SK-N-SH (cell line): ENCODE data around the gene RABL6. TPM values are rescaled to one million over a fixed set of nuclear protein-coding genes. Genes with fewer than 3 reads are reported as not detected.

Experiments used
- CTCF ChIA-PET: fragments of 300-600, 350-600 bp; formaldehyde crosslinking; extraction: SDS; loops from one replicate; lab custom pipeline; 2021; lab: Yijun Ruan, JAX
- POLR2A ChIA-PET: fragments of 350-600 bp; sonication (Branson Sonifier 250); formaldehyde crosslinking; extraction: SDS; loops from one replicate; lab custom pipeline; 2020; ENCODE audit warnings: antibody characterized with exemption, inconsistent platforms; lab: Yijun Ruan, JAX
- DNase-seq: peaks from one replicate; pipeline ENCODE4 v3.0.0; 2012
- H2AFZ ChIP-seq: fragments of 200-600 bp; sonication (generic); 2 replicates; pipeline ENCODE4 v1.8.1; 2016; ENCODE audit warnings: antibody characterized with exemption, mild to moderate bottlenecking, low read depth
- H3F3A ChIP-seq: fragments of 200-600 bp; sonication (generic); replicated peaks from 2 replicates; pipeline ENCODE3; 2016; ENCODE audit warnings: antibody characterized with exemption, mild to moderate bottlenecking; ENCODE audit not compliant: insufficient read depth
- H3K27ac ChIP-seq, 2 experiments: fragments of 200-500 bp in 1 of 2; fragments of 200-600 bp in 1 of 2; sonication (Bioruptor generic) in 1 of 2; sonication (generic), shearing (Covaris generic) in 1 of 2; 2 replicates each; pipeline versions ENCODE4 v1.5.1 to v1.6.1; 2014 to 2016; ENCODE audit warnings: low read depth in 2 of 2, inconsistent platforms in 1 of 2, low read length in 1 of 2, mild to moderate bottlenecking in 1 of 2, mixed read lengths in 1 of 2
- H3K27me3 ChIP-seq: fragments of 200-600 bp; sonication (generic), shearing (Covaris generic); 2 replicates; pipeline ENCODE4 v1.6.1; 2016; ENCODE audit warnings: mixed run types; ENCODE audit not compliant: insufficient read depth
- H3K36me3 ChIP-seq, 2 experiments: fragments of 200-500 bp in 1 of 2; fragments of 200-600 bp in 1 of 2; sonication (Bioruptor generic) in 1 of 2; sonication (generic) in 1 of 2; replicated peaks in 1 of 2; 2 replicates each; pipeline versions ENCODE3 to v1.5.1; 2014 to 2016; ENCODE audit warnings: low read length in 1 of 2, mild to moderate bottlenecking in 1 of 2; ENCODE audit not compliant: insufficient read depth in 2 of 2, control insufficient read depth in 1 of 2
- H3K4me1 ChIP-seq, 2 experiments: fragments of 200-500 bp in 1 of 2; fragments of 200-600 bp in 1 of 2; sonication (Bioruptor generic) in 1 of 2; sonication (generic), shearing (Covaris generic) in 1 of 2; 2 replicates each; pipeline versions ENCODE4 v1.5.1 to v1.6.1; 2014 to 2016; ENCODE audit warnings: low read depth in 1 of 2, low read length in 1 of 2, mixed run types in 1 of 2; ENCODE audit not compliant: insufficient read depth in 2 of 2, control insufficient read depth in 1 of 2
- H3K4me2 ChIP-seq: fragments of 200-600 bp; sonication (generic), shearing (Covaris generic); 2 replicates; pipeline ENCODE4 v1.6.1; 2017; ENCODE audit warnings: mixed run types
- H3K4me3 ChIP-seq, 2 experiments: fragments of 200-500 bp in 1 of 2; fragments of 200-600 bp in 1 of 2; sonication (Bioruptor generic) in 1 of 2; sonication (generic), shearing (Covaris generic) in 1 of 2; 2 replicates each; pipeline versions ENCODE4 v1.5.1 to v1.8.1; 2014 to 2016; ENCODE audit warnings: low read depth in 2 of 2, inconsistent platforms in 1 of 2, low read length in 1 of 2, mild to moderate bottlenecking in 1 of 2, mixed read lengths in 1 of 2, moderate library complexity in 1 of 2
- H3K79me2 ChIP-seq: fragments of 200-600 bp; sonication (generic); 2 replicates; pipeline ENCODE4 v1.8.1; 2017; ENCODE audit warnings: mild to moderate bottlenecking; ENCODE audit not compliant: insufficient read depth
- H3K9ac ChIP-seq: fragments of 200-600 bp; sonication (generic); 2 replicates; pipeline ENCODE4 v1.6.1; 2017; ENCODE audit warnings: mixed run types
- H3K9me2 ChIP-seq: fragments of 200-600 bp; sonication (generic); 2 replicates; pipeline ENCODE4 v1.6.1; 2017; ENCODE audit warnings: mixed run types
- H3K9me3 ChIP-seq: fragments of 200-600 bp; sonication (generic); 2 replicates; pipeline ENCODE4 v1.6.1; 2017; ENCODE audit warnings: mixed run types, mild to moderate bottlenecking, moderate library complexity
- H4K20me1 ChIP-seq: fragments of 200-600 bp; sonication (generic); 2 replicates; pipeline ENCODE4 v1.6.1; 2017; ENCODE audit warnings: mild to moderate bottlenecking, mixed run types; ENCODE audit not compliant: insufficient read depth
- CHD2 ChIP-seq: fragments of 150-350 bp; IDR thresholded peaks from 2 replicates; pipeline ENCODE4 v1.6.1; 2018; ENCODE audit warnings: low read length; ENCODE audit not compliant: partially characterized antibody
- EP300 ChIP-seq, 2 experiments: IDR thresholded peaks; 2 replicates each; pipeline versions ENCODE4 v1.4.0 to v1.6.1; 2012; ENCODE audit warnings: borderline replicate concordance in 1 of 2, low read depth in 1 of 2, low read length in 1 of 2
- EZH2phosphoT487 ChIP-seq: fragments of 200-600 bp; sonication (generic); IDR thresholded peaks from 2 replicates; pipeline ENCODE4 v1.6.1; 2017; ENCODE audit warnings: low read depth, mixed run types, mild to moderate bottlenecking, antibody characterized with exemption, moderate library complexity, borderline replicate concordance
- FOXM1 ChIP-seq: IDR thresholded peaks from 2 replicates; pipeline ENCODE4 v1.4.0; 2012; ENCODE audit warnings: low read depth, mild to moderate bottlenecking
- GATA2 ChIP-seq: sonication (generic); formaldehyde crosslinking; IDR thresholded peaks from 2 replicates; pipeline ENCODE4 v1.5.0; 2020; ENCODE audit warnings: mild to moderate bottlenecking, missing genetic modification reagents
- JUND ChIP-seq: IDR thresholded peaks from 2 replicates; pipeline ENCODE4 v1.4.0; 2012
- MXI1 ChIP-seq: IDR thresholded peaks from 2 replicates; pipeline ENCODE4 v1.6.1; 2012; ENCODE audit warnings: mild to moderate bottlenecking, low read depth, low read length, improper control_type of control experiment
- NFIC ChIP-seq: IDR thresholded peaks from 2 replicates; pipeline ENCODE4 v1.4.0; 2012; ENCODE audit warnings: borderline replicate concordance
- POLR2AphosphoS5 ChIP-seq: IDR thresholded peaks from 2 replicates; pipeline ENCODE4 v1.6.1; 2012; ENCODE audit warnings: low read depth, low read length
- RAD21 ChIP-seq: IDR thresholded peaks from 2 replicates; pipeline ENCODE4 v1.6.1; 2012; ENCODE audit warnings: mild to moderate bottlenecking, low read length
- RCOR1 ChIP-seq: fragments of 150-350 bp; IDR thresholded peaks from 2 replicates; pipeline ENCODE4 v1.6.1; 2017; ENCODE audit warnings: antibody characterized with exemption, low read length
- SIN3A ChIP-seq: IDR thresholded peaks from 2 replicates; pipeline ENCODE4 v1.6.1; 2012; ENCODE audit warnings: low read depth, mild to moderate bottlenecking, low read length, moderate library complexity, borderline replicate concordance
- SMC3 ChIP-seq: IDR thresholded peaks from 2 replicates; pipeline ENCODE4 v1.6.1; 2012; ENCODE audit warnings: low read depth, low read length, improper control_type of control experiment
- TAF1 ChIP-seq: IDR thresholded peaks from 2 replicates; pipeline ENCODE4 v1.6.1; 2012; ENCODE audit warnings: low read depth, mild to moderate bottlenecking, low read length, moderate library complexity, borderline replicate concordance
- TCF12 ChIP-seq: IDR thresholded peaks from 2 replicates; pipeline ENCODE4 v1.4.0; 2012
- YY1 ChIP-seq: IDR thresholded peaks from 2 replicates; pipeline ENCODE4 v1.4.0; 2012; ENCODE audit warnings: low read depth, mild to moderate bottlenecking
- WGBS: methylation state at CpG from one replicate; pipeline ENCODE4 v1.1.6; 2017; ENCODE audit warnings: low lambda C conversion rate; 5-methylcytosine and 5-hydroxymethylcytosine counted together
- polyA plus RNA-seq, 3 experiments: library from polyadenylated mRNA; depleted of rRNA; stranded (reverse); fragments of >200 nt; gene quantifications; 2 replicates each; pipeline ENCODE4 v1.2.3, GENCODE V29; 2012
- TF ChIP-seq, protein P1 (sequence below): fragments of 150-350 bp; IDR thresholded peaks from 2 replicates; pipeline ENCODE4 v1.6.1; 2017; ENCODE audit warnings: antibody characterized with exemption, low read length, low read depth, borderline replicate concordance
- TF ChIP-seq, protein P2 (sequence below): IDR thresholded peaks from 2 replicates; pipeline ENCODE4 v1.6.1; 2012; ENCODE audit warnings: mild to moderate bottlenecking, low read depth, low read length, moderate library complexity
- TF ChIP-seq, protein P3 (sequence below): IDR thresholded peaks from 2 replicates; pipeline ENCODE4 v1.4.0; 2012; ENCODE audit warnings: low read depth, borderline replicate concordance
- TF ChIP-seq, protein P4 (sequence below): fragments of 200-600 bp; sonication (generic); IDR thresholded peaks from 2 replicates; pipeline ENCODE4 v1.6.1; 2017; ENCODE audit warnings: antibody characterized with exemption, mild to moderate bottlenecking, moderate library complexity
- TF ChIP-seq, protein P5 (sequence below): IDR thresholded peaks from 2 replicates; pipeline ENCODE4; 2012
- TF ChIP-seq, protein P6 (sequence below): fragments of 150-350 bp; IDR thresholded peaks from 2 replicates; pipeline ENCODE4 v1.6.1; 2016; ENCODE audit warnings: mild to moderate bottlenecking, low read depth, low read length

Gene RABL6
- polyA plus RNA-seq, 1 of the 3 experiments (the other 2 are of a cell fraction): 43.6 TPM

DNA sequence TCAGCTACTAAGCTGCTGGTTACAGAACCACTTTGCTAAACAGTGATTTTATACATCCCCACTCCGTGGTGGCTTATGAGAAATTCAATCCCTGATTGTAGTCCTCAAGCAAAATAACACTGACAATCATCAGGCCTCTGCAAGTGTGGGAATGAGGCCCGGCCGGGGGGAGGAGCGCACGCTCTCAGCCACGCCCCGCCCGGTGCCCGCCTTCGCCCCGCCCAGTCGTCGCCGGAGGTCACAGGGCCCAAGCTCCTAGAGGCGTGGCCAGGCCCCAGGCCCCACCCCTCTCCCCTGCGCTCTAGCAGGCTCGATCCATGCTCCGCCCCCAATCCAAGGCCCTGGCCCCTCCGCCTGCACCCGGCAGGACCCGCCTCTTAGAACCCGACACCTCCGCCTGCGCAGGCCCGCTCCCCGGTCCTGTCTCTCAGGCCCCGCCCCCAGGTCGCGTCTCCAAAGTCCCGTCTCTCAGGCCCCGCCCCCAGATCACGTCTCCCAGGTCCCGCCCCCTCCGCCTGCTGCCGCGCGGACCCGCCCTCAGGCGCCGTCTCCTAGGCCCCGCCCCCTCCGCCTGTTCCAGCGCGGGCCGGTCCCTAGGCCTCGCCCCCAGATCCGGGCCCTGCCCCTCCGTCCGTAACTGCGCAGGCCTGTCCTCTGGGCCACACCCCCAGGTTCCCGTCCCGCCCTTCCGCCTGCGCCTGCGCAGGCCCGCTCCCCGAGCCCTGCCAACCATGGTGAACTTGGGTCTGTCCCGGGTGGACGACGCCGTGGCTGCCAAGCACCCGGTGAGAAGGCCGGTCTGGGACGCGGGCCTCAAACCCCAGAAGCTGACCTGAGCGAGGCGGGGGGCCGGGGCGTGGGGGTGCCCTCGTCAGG is 16.9 kb upstream of the RABL6 start, which contains the start of gene TMEM141:
TSS of gene TMEM141 (plus strand) at position 705 of the 876 bp plus-strand sequence. CDS start at position 732, 27 bp downstream.
- POLR2A ChIA-PET: interaction anchor here (1.0 kb wide), 1 partner anchor 10 kb away, joined by 3 read pairs; no protein-coding TSS in a partner anchor
- 0% methylated on average over 18 of the region's 70 CpGs for WGBS
- no peaks in the 10 kb centered on the region for H3K9me3 ChIP-seq
- TF ChIP-seq RAD21 (no peak), TAF1 (peak; percentile 67), EP300 (IDR thresholded peaks at IDR 0.05; ENCODE audit: borderline replicate concordance in 1 of 2, low read depth in 1 of 2, low read length in 1 of 2) (0 out of 4 replicates have a peak, but pooled peaks of 1 of the 2 experiments have one; percentile 23), SMC3 (no peak), YY1 (no peak), NFIC (no peak), RCOR1 (0 out of 2 replicates have a peak, but pooled peaks have one; percentile 14), MXI1 (peak; percentile 39; the same call in 1 of the 2 replicates), GATA2 (CRISPR knock-in tag) (no peak), EZH2phosphoT487 (no peak), SIN3A (no peak; the same call in 1 of the 2 replicates), FOXM1 (no peak), TCF12 (no peak), POLR2AphosphoS5 (peak; percentile 87), JUND (no peak), CHD2 (peak; percentile 18)
- TF ChIP-seq, protein P1, sequence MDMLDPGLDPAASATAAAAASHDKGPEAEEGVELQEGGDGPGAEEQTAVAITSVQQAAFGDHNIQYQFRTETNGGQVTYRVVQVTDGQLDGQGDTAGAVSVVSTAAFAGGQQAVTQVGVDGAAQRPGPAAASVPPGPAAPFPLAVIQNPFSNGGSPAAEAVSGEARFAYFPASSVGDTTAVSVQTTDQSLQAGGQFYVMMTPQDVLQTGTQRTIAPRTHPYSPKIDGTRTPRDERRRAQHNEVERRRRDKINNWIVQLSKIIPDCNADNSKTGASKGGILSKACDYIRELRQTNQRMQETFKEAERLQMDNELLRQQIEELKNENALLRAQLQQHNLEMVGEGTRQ: no peak
- TF ChIP-seq, protein P2, sequence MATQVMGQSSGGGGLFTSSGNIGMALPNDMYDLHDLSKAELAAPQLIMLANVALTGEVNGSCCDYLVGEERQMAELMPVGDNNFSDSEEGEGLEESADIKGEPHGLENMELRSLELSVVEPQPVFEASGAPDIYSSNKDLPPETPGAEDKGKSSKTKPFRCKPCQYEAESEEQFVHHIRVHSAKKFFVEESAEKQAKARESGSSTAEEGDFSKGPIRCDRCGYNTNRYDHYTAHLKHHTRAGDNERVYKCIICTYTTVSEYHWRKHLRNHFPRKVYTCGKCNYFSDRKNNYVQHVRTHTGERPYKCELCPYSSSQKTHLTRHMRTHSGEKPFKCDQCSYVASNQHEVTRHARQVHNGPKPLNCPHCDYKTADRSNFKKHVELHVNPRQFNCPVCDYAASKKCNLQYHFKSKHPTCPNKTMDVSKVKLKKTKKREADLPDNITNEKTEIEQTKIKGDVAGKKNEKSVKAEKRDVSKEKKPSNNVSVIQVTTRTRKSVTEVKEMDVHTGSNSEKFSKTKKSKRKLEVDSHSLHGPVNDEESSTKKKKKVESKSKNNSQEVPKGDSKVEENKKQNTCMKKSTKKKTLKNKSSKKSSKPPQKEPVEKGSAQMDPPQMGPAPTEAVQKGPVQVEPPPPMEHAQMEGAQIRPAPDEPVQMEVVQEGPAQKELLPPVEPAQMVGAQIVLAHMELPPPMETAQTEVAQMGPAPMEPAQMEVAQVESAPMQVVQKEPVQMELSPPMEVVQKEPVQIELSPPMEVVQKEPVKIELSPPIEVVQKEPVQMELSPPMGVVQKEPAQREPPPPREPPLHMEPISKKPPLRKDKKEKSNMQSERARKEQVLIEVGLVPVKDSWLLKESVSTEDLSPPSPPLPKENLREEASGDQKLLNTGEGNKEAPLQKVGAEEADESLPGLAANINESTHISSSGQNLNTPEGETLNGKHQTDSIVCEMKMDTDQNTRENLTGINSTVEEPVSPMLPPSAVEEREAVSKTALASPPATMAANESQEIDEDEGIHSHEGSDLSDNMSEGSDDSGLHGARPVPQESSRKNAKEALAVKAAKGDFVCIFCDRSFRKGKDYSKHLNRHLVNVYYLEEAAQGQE: no peak
- TF ChIP-seq, protein P3, sequence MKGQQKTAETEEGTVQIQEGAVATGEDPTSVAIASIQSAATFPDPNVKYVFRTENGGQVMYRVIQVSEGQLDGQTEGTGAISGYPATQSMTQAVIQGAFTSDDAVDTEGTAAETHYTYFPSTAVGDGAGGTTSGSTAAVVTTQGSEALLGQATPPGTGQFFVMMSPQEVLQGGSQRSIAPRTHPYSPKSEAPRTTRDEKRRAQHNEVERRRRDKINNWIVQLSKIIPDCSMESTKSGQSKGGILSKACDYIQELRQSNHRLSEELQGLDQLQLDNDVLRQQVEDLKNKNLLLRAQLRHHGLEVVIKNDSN: no peak; the same call in 1 of the 2 replicates
- TF ChIP-seq, protein P4, sequence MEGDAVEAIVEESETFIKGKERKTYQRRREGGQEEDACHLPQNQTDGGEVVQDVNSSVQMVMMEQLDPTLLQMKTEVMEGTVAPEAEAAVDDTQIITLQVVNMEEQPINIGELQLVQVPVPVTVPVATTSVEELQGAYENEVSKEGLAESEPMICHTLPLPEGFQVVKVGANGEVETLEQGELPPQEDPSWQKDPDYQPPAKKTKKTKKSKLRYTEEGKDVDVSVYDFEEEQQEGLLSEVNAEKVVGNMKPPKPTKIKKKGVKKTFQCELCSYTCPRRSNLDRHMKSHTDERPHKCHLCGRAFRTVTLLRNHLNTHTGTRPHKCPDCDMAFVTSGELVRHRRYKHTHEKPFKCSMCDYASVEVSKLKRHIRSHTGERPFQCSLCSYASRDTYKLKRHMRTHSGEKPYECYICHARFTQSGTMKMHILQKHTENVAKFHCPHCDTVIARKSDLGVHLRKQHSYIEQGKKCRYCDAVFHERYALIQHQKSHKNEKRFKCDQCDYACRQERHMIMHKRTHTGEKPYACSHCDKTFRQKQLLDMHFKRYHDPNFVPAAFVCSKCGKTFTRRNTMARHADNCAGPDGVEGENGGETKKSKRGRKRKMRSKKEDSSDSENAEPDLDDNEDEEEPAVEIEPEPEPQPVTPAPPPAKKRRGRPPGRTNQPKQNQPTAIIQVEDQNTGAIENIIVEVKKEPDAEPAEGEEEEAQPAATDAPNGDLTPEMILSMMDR: no peak
- TF ChIP-seq, protein P5, sequence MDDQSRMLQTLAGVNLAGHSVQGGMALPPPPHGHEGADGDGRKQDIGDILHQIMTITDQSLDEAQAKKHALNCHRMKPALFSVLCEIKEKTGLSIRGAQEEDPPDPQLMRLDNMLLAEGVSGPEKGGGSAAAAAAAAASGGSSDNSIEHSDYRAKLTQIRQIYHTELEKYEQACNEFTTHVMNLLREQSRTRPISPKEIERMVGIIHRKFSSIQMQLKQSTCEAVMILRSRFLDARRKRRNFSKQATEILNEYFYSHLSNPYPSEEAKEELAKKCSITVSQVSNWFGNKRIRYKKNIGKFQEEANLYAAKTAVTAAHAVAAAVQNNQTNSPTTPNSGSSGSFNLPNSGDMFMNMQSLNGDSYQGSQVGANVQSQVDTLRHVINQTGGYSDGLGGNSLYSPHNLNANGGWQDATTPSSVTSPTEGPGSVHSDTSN: no peak
- TF ChIP-seq, protein P6, sequence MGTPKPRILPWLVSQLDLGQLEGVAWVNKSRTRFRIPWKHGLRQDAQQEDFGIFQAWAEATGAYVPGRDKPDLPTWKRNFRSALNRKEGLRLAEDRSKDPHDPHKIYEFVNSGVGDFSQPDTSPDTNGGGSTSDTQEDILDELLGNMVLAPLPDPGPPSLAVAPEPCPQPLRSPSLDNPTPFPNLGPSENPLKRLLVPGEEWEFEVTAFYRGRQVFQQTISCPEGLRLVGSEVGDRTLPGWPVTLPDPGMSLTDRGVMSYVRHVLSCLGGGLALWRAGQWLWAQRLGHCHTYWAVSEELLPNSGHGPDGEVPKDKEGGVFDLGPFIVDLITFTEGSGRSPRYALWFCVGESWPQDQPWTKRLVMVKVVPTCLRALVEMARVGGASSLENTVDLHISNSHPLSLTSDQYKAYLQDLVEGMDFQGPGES: 0 out of 2 replicates have a peak, but pooled peaks have one; percentile 4

More for the DNA sequence above, 16.9 kb upstream of the RABL6 start, which contains the start of gene TMEM141:
- DNase-seq: peak; percentile 98
- H3K4me2 ChIP-seq: peak within 1 kb of the TSS; percentile 100
- H3K27ac ChIP-seq: peak within 1 kb of the TSS; percentile 78 to 90
- H3K27me3 ChIP-seq: no peaks in the 10 kb centered on the region
- H3F3A ChIP-seq: peaks cover 8% of the 10 kb centered on the region
- H3K79me2 ChIP-seq: peaks cover 11% of the 10 kb centered on the region
- peak within 1 kb of the TSS; percentile 90 for H3K9ac ChIP-seq
- CTCF ChIA-PET: interaction anchor here (0.7 to 5.0 kb wide), 8 partner anchors 13 to 259 kb away, joined by 3 to 36 read pairs (median 5); partner anchors contain the start of gene AJM1
- peaks cover 5% of the 10 kb centered on the region; the same call in 1 of the 2 replicates for H4K20me1 ChIP-seq
- peaks cover 7 to 29% of the 10 kb centered on the region in 2 experiments for H3K4me1 ChIP-seq
- peak within 1 kb of the TSS; percentile 89 to 95 for H3K4me3 ChIP-seq
- no peaks in the 10 kb centered on the region for H3K9me2 ChIP-seq
- peaks cover 0 to 9% of the 10 kb centered on the region in 2 experiments for H3K36me3 ChIP-seq
- H2AFZ ChIP-seq: peak within 1 kb of the TSS; percentile 81
